Endothelial cell of umbilical vein (primary cell): ENCODE data around the gene OR6Q1.

ENCODE experiments used
- EZH2 ChIP-seq: IDR thresholded peaks from 2 replicates; pipeline ENCODE4 v1.6.1; 2012; ENCODE audit warnings: borderline replicate concordance, low read depth, mild to moderate bottlenecking, moderate library complexity, low read length, inconsistent platforms; ENCODE audit not compliant: severe bottlenecking
- FOS ChIP-seq: IDR thresholded peaks from 2 replicates; pipeline ENCODE4 v1.6.1; 2011; ENCODE audit warnings: mild to moderate bottlenecking, low read length, moderate library complexity, borderline replicate concordance; ENCODE audit not compliant: insufficient read depth
- GATA2 ChIP-seq: IDR thresholded peaks from 2 replicates; pipeline ENCODE4 v1.7.0; 2011; ENCODE audit warnings: low read depth, mild to moderate bottlenecking, moderate library complexity, mixed read lengths, low read length; ENCODE audit not compliant: insufficient read length, insufficient read depth
- JUN ChIP-seq: IDR thresholded peaks from 2 replicates; pipeline ENCODE4 v1.6.1; 2011; ENCODE audit warnings: borderline replicate concordance, low read depth; ENCODE audit not compliant: insufficient read length, insufficient read depth
- MYC ChIP-seq: IDR thresholded peaks from one replicate; pipeline ENCODE4 v1.6.1; 2011; ENCODE audit warnings: mild to moderate bottlenecking, low read depth, low read length
- POLR2A ChIP-seq: IDR thresholded peaks from 2 replicates; pipeline ENCODE4 v1.6.1; 2012; ENCODE audit warnings: low read depth, mild to moderate bottlenecking, control low read depth, low read length
- POLR2AphosphoS5 ChIP-seq: IDR thresholded peaks from 2 replicates; pipeline ENCODE4 v1.6.1; 2012; ENCODE audit warnings: low read depth, mild to moderate bottlenecking, control low read depth, low read length, moderate library complexity; ENCODE audit not compliant: insufficient read depth
- TF ChIP-seq, protein P1 (sequence below), 2 donors: IDR thresholded peaks; 1 replicate in 1 of 2; 2 replicates in 1 of 2; pipeline ENCODE4 v1.5.1; 2011; ENCODE audit warnings: low read length in 2 of 2, mild to moderate bottlenecking in 2 of 2, moderate library complexity in 2 of 2, control low read depth in 1 of 2, inconsistent platforms in 1 of 2, low read depth in 1 of 2; ENCODE audit not compliant: insufficient read depth in 1 of 2; ENCODE audit errors: extremely low read depth in 1 of 2
- TF ChIP-seq, protein P2 (sequence below): IDR thresholded peaks from 2 replicates; pipeline ENCODE4 v1.6.1; 2011; ENCODE audit not compliant: insufficient read depth, insufficient read length

DNA sequence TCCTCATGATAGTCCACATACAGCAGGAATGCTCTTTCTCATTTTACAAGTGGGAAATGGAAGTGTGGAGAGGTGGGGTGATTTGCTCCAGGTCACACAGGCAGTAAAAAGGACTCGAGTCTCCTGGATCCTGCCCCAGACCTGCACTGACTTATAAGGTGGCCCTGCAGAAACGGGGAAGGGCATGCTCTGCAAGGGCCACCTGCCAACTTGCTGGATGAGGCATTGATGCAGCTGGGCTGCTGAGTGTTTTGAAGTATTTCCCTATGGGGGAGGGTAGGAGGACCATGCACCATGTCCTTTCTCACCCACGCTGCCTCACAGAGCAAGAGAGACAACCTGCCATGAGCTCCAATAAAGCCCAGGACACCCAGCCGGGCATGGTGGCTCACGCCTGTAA lies 36.9 kb downstream of the OR6Q1 start:
- TF ChIP-seq EZH2 (no peak), MYC (no peak), FOS (no peak), POLR2A (no peak), JUN (no peak), POLR2AphosphoS5 (no peak), GATA2 (no peak)
- TF ChIP-seq, protein P1, sequence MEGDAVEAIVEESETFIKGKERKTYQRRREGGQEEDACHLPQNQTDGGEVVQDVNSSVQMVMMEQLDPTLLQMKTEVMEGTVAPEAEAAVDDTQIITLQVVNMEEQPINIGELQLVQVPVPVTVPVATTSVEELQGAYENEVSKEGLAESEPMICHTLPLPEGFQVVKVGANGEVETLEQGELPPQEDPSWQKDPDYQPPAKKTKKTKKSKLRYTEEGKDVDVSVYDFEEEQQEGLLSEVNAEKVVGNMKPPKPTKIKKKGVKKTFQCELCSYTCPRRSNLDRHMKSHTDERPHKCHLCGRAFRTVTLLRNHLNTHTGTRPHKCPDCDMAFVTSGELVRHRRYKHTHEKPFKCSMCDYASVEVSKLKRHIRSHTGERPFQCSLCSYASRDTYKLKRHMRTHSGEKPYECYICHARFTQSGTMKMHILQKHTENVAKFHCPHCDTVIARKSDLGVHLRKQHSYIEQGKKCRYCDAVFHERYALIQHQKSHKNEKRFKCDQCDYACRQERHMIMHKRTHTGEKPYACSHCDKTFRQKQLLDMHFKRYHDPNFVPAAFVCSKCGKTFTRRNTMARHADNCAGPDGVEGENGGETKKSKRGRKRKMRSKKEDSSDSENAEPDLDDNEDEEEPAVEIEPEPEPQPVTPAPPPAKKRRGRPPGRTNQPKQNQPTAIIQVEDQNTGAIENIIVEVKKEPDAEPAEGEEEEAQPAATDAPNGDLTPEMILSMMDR (IDR thresholded peaks at IDR 0.05; ENCODE audit: extremely low read depth in 1 of 2, insufficient read depth in 1 of 2, low read depth in 1 of 2, low read length in 2 of 2): no peak
- TF ChIP-seq, protein P2, sequence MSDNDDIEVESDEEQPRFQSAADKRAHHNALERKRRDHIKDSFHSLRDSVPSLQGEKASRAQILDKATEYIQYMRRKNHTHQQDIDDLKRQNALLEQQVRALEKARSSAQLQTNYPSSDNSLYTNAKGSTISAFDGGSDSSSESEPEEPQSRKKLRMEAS: no peak
